Dermis lymphatic vessel endothelial cell (primary cell): ENCODE results near the gene GNG10. TPM values are rescaled to one million over a fixed set of nuclear protein-coding genes. Genes with fewer than 3 reads are reported as not detected.

Source experiments
- total RNA-seq: library from RNA; depleted of rRNA; stranded (reverse); fragments of >200 nt; gene quantifications from 2 replicates; pipeline ENCODE4 v1.2.1, GENCODE V29; 2014

The GNG10 gene
- total RNA-seq: 68.7 and 74.9 TPM in 2 replicates

DNA sequence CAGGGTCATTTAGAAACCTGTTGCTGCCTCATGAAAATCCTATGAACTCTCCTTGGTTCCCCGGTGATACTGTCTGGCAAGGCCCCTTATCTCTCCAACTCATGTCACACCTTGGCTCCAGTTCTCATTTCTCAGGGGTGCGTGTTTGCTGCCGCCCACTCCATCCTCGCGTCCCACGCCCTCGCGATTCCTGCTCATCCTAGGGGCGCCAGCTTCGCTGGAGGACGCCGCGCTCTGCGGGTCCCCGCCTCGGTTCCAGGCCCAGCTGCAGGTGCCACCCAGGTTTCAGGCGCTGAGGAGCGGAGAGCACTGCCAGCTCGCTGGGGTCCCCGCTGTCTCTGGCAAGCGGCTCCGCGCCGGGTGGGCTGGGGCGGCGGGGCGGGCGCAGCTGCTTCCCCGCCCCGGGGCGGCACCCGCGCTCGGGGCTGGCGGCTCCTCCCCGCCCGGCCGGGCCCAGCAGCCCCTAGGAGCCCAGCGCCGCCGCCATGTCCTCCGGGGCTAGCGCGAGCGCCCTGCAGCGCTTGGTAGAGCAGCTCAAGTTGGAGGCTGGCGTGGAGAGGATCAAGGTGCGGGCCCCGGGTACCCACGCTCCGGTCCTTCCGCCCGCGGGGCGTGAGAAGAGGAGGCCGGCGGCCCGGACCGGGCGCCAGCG, at the start of gene GNG10:
Gene GNG10, plus strand, starts transcription at position 456 of the 652 bp plus-strand sequence. Its CDS starts 30 bp downstream, at position 486.

DNA sequence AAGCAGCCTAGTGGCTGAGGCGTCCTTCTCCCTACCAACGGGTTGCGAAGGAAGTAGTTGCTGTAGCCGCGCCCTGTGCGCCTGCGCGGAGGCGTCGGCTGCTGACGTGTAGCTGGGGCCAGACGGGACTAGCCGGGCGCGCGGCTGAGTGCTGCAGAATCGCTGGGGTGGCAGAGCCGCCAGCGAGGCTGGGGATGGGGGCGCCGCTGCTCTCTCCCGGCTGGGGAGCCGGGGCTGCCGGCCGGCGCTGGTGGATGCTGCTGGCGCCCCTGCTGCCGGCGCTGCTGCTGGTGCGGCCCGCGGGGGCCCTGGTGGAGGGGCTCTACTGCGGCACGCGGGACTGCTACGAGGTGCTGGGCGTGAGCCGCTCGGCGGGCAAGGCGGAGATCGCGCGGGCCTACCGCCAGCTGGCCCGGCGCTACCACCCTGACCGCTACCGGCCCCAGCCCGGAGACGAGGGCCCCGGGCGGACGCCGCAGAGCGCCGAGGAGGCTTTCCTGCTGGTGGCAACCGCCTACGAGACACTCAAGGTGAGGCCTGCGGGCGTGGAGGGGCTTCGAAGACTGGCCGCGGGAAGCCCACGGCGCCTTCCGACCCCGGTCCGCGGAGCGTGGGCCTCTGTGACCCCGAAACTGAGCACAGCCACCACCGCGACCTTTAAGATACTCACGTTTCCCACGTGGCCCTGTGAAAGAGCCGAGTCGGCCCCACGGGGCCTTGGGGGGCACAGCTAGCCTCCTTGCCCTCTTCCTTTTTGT, 30.0 kb upstream of the GNG10 start, which contains the start of gene DNAJC25:
Gene DNAJC25, plus strand, starts transcription at position 121 of the 758 bp plus-strand sequence. Its CDS starts 74 bp downstream, at position 195.

Other genes with a start within 250 kb of the GNG10 start
- gene ECPAS, start 177.2 kb upstream of the GNG10 start, total RNA-seq: 103 and 118 TPM in 2 replicates
- 2.4 and 2.9 TPM in 2 replicates for gene ZNF483, start 136.4 kb upstream of the GNG10 start, total RNA-seq
- 4.5 and 8.5 TPM in 2 replicates for gene PTGR1, start 62.0 kb upstream of the GNG10 start, total RNA-seq
- 2.4 and 2.7 TPM in 2 replicates for gene DNAJC25, start 30.3 kb upstream of the GNG10 start, total RNA-seq
- not detected in 2 replicates for gene SHOC1, start 133.3 kb downstream of the GNG10 start, total RNA-seq
- 90.0 and 136 TPM in 2 replicates for gene UGCG, start 235.2 kb downstream of the GNG10 start, total RNA-seq